Ishikawa (cell line): Measurements from ENCODE around the gene FBXO41.

ENCODE experiments used
- CEBPB ChIP-seq: IDR thresholded peaks from 2 replicates; pipeline ENCODE4 v1.6.1; 2012
- CREB1 ChIP-seq: IDR thresholded peaks from 2 replicates; pipeline ENCODE4 v1.6.1; 2012; ENCODE audit warnings: low read depth
- EGR1 ChIP-seq: IDR thresholded peaks from 2 replicates; pipeline ENCODE4 v1.6.1; 2012
- EP300 ChIP-seq: IDR thresholded peaks from 2 replicates; pipeline ENCODE4 v1.6.1; 2012; ENCODE audit warnings: borderline replicate concordance
- FOXM1 ChIP-seq: IDR thresholded peaks from 2 replicates; pipeline ENCODE4 v1.6.1; 2012; ENCODE audit warnings: low read depth, borderline replicate concordance
- MAX ChIP-seq: IDR thresholded peaks from 2 replicates; pipeline ENCODE4 v1.6.1; 2012
- RAD21 ChIP-seq: IDR thresholded peaks from 2 replicates; pipeline ENCODE4 v1.6.1; 2012; ENCODE audit warnings: low read depth
- REST ChIP-seq: IDR thresholded peaks from 2 replicates; pipeline ENCODE4 v1.6.1; 2012; ENCODE audit warnings: low read depth, mild to moderate bottlenecking
- TAF1 ChIP-seq: IDR thresholded peaks from 2 replicates; pipeline ENCODE4 v1.6.1; 2012; ENCODE audit warnings: low read depth, mild to moderate bottlenecking
- TCF12 ChIP-seq: IDR thresholded peaks from 2 replicates; pipeline ENCODE4 v1.6.1; 2012; ENCODE audit warnings: low read depth
- TEAD4 ChIP-seq: IDR thresholded peaks from 2 replicates; pipeline ENCODE4 v1.6.1; 2012
- YY1 ChIP-seq: IDR thresholded peaks from 2 replicates; pipeline ENCODE4 v1.6.1; 2012; ENCODE audit warnings: low read depth

DNA sequence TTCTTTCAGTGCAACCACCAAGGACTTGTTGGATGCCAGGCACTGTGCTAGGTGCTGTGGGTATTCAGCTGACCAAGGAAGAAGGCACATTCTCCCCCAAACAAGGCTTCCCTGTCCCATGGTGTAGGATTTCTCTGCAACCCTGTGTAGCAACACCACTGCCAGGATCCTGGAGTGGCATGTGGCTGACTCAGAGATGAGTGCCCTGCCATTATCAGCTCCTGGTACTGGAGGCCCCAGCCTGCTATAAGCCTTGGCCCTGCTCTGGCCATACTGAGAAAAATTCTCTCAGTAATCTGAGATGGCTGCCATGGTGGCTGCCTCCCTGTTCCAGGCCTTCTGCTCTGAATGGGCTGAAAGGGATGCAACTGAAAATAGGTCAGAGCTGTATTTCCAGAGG lies 66.0 kb downstream of the FBXO41 start:
- TF ChIP-seq EP300 (no peak), MAX (no peak), TEAD4 (no peak), CEBPB (no peak), FOXM1 (no peak), TCF12 (no peak), YY1 (no peak), EGR1 (no peak), TAF1 (no peak), CREB1 (no peak), REST (no peak), RAD21 (no peak)
